Esophagus muscularis mucosa (tissue), 4 donors: ENCODE results near the gene ACSL4. TPM values are rescaled to one million over a fixed set of nuclear protein-coding genes. Genes with fewer than 3 reads are reported as not detected.
A peak's percentile ranks its signal among the peaks of the same experiment; 100 is the strongest.

Experiments
- DNase-seq: peaks from one replicate; pipeline ENCODE4 v3.0.0-alpha.2; 2017; ENCODE audit errors: extremely low spot score
- H3K27ac ChIP-seq, 4 donors: fragments of 200-600 bp; sonication (generic); replicated peaks in 1 of 4; 1 replicate in 3 of 4; 2 replicates in 1 of 4; pipeline ENCODE4 v1.5.1; 2016 to 2019; ENCODE audit warnings: mild to moderate bottlenecking in 1 of 4
- H3K27me3 ChIP-seq, 4 donors: fragments of 200-600 bp; sonication (generic); one replicate each; pipeline versions ENCODE4 v1.5.1 to v1.6.0; 2016 to 2019
- H3K36me3 ChIP-seq, 4 donors: fragments of 200-600 bp; sonication (generic); one replicate each; pipeline ENCODE4 v1.5.1; 2016 to 2019
- H3K4me1 ChIP-seq, 4 donors: fragments of 200-600 bp; sonication (generic); one replicate each; pipeline ENCODE4 v1.5.1; 2016 to 2019
- H3K4me3 ChIP-seq, 4 donors: fragments of 200-600 bp; sonication (generic); 1 replicate in 2 of 4; 2 replicates in 2 of 4; pipeline ENCODE4 v1.5.1; 2016 to 2019; ENCODE audit warnings: mild to moderate bottlenecking in 4 of 4, moderate library complexity in 1 of 4
- H3K9me3 ChIP-seq, 4 donors: fragments of 200-600 bp; sonication (generic); 1 replicate in 3 of 4; 2 replicates in 1 of 4; pipeline ENCODE4 v1.5.1; 2016 to 2019
- EP300 ChIP-seq: sonication (generic); formaldehyde crosslinking; IDR thresholded peaks from one replicate; pipeline ENCODE4 v1.6.1; 2017; ENCODE audit warnings: antibody characterized with exemption
- POLR2A ChIP-seq: fragments of 450-650 bp; IDR thresholded peaks from one replicate; pipeline ENCODE4 v1.6.1; 2017; ENCODE audit warnings: antibody characterized with exemption, moderate library complexity, mild to moderate bottlenecking, low read depth
- POLR2AphosphoS5 ChIP-seq, 2 donors: sonication (generic); formaldehyde crosslinking; IDR thresholded peaks; one replicate each; pipeline ENCODE4 v1.6.1; 2017; ENCODE audit warnings: antibody characterized with exemption in 2 of 2
- WGBS: methylation state at CpG from one replicate; pipeline ENCODE4 v1.1.5; 2018; 5-methylcytosine and 5-hydroxymethylcytosine counted together
- intact Hi-C: fragments of 100-400 bp; cut with DNase I; formaldehyde crosslinking; loops from one replicate; pipeline ENCODE4 v1.15.1; 2023
- total RNA-seq, 4 donors: library from RNA; depleted of rRNA; stranded (reverse); fragments of >200 nt; gene quantifications; one replicate each; pipeline versions ENCODE4 v1.1.0 to v1.2.1, GENCODE V29; 2016
- TF ChIP-seq, protein P1 (sequence below), 3 experiments: fragments of 200-600 bp in 2 of 3; fragments of 450-650 bp in 1 of 3; sonication (generic) in 2 of 3; IDR thresholded peaks; one replicate each; pipeline ENCODE4 v1.5.1; 2017 to 2019; ENCODE audit warnings: antibody characterized with exemption in 3 of 3, mild to moderate bottlenecking in 2 of 3, moderate library complexity in 1 of 3

Gene ACSL4
- total RNA-seq, 4 donors from 2014 or later = 34.9 to 61.5 (median 47.9) TPM

DNA sequence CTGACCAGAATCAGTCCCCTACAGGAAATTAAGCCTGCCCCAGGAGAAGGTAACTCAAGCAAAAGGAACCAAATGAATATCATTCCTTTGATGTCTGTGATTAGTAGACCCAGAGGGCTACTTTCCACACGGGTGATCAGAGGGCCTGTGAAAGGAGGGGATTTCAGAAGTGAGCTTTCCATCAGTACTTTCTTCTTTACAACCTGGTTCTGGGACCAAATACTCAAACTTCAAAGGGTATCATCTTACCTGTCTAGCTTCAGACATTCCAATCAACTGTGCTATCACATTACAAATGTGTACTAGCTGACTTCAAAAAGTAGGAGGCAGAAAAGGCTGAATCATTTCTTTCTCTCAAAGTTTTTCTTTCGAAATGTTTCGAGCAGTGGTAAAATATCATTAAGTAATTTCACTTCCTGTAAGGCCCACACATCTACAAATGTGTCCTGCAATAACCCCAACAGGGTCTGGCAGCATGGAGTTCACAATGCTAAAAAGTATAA is 23.9 kb downstream of the ACSL4 start:
- peaks cover 2 to 27% (median 17%) of the 10 kb centered on the region in 4 donors for H3K4me1 ChIP-seq
- WGBS = 52% methylated on average over 3 of the region's 3 CpGs
- H3K36me3 ChIP-seq = no peaks in the 10 kb centered on the region
- no peaks in the 10 kb centered on the region for H3K9me3 ChIP-seq
- no peaks in the 10 kb centered on the region for H3K27me3 ChIP-seq
- intact Hi-C loops = no loop called here
- TF ChIP-seq POLR2A (no peak), EP300 (no peak), POLR2AphosphoS5 (IDR thresholded peaks at IDR 0.05) (no peak)
- TF ChIP-seq, protein P1, sequence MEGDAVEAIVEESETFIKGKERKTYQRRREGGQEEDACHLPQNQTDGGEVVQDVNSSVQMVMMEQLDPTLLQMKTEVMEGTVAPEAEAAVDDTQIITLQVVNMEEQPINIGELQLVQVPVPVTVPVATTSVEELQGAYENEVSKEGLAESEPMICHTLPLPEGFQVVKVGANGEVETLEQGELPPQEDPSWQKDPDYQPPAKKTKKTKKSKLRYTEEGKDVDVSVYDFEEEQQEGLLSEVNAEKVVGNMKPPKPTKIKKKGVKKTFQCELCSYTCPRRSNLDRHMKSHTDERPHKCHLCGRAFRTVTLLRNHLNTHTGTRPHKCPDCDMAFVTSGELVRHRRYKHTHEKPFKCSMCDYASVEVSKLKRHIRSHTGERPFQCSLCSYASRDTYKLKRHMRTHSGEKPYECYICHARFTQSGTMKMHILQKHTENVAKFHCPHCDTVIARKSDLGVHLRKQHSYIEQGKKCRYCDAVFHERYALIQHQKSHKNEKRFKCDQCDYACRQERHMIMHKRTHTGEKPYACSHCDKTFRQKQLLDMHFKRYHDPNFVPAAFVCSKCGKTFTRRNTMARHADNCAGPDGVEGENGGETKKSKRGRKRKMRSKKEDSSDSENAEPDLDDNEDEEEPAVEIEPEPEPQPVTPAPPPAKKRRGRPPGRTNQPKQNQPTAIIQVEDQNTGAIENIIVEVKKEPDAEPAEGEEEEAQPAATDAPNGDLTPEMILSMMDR (IDR thresholded peaks at IDR 0.05) = no peak
- no peak overlapping the region for H3K4me3 ChIP-seq
- H3K27ac ChIP-seq = peak overlapping the region in 1 of 4 donors; percentile 39
- DNase-seq = no peak

DNA sequence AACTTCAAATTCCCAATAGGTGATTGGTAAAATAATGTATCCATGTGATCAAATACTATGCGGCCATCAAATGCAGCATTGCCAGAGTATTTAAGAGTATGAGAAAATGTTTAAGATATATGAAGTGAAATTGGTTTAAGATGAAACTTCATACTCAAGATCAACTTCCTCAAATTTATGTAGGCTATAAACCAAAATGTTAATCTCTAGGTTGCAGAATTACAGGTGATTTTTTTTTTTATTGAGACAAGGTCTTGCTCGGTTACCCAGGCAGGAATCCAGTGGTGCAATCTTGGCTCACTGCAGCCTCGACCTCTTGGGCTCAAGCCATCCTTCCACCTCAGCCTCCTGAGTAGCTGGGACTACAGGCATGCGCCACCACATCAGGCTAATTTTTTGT is 25.3 kb downstream of the ACSL4 start:
- Histone ChIP-seq H3K27me3 (no peaks in the 10 kb centered on the region), H3K36me3 (no peaks in the 10 kb centered on the region)
- intact Hi-C loops = no loop called here

DNA sequence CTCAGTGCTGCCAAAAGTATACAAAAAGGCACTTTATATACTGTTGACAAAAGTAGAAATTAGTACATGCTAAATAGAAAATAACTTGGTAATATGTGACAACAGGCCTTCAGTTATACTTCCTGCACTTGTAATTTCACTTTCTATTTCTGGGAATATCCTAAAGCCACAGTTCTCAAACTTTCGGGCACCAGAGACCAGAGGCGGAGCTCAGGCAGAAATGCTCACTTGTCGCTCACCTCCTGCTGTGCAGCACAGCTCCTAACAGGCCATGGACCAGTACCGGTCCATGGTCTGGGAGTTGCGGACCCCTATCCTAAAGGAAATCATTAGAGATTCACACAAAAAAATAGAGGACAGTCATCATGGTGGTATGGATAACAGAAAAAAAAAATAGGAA is 25.7 kb downstream of the ACSL4 start:
- Histone ChIP-seq H3K27me3 (no peaks in the 10 kb centered on the region), H3K9me3 (no peaks in the 10 kb centered on the region), H3K4me3 (peak overlapping the region in 2 of 4 donors; percentile 3 to 9), H3K27ac (peak overlapping the region in 1 of 4 donors; percentile 15), H3K4me1 (peaks cover 2 to 22% (median 14%) of the 10 kb centered on the region in 4 donors), H3K36me3 (no peaks in the 10 kb centered on the region)
- intact Hi-C loops = no loop called here
- WGBS = 74% methylated on average over 5 of the region's 5 CpGs
- TF ChIP-seq, protein P1 (IDR thresholded peaks at IDR 0.05) = no peak
- TF ChIP-seq EP300 = no peak
- no peak for TF ChIP-seq POLR2A
- TF ChIP-seq POLR2AphosphoS5 (IDR thresholded peaks at IDR 0.05) = no peak
- no peak for DNase-seq

More for the DNA sequence above, 25.3 kb downstream of the ACSL4 start:
- TF ChIP-seq, protein P1 (IDR thresholded peaks at IDR 0.05) = no peak
- TF ChIP-seq EP300 = no peak
- no peak for TF ChIP-seq POLR2A
- no peak for TF ChIP-seq POLR2AphosphoS5 (IDR thresholded peaks at IDR 0.05)
- Histone ChIP-seq H3K4me1 (peaks cover 2 to 22% (median 14%) of the 10 kb centered on the region in 4 donors), H3K4me3 (peak overlapping the region in 2 of 4 donors; percentile 3 to 9), H3K27ac (peak overlapping the region in 1 of 4 donors; percentile 15), H3K9me3 (no peaks in the 10 kb centered on the region)
- no peak for DNase-seq
- WGBS = 71% methylated on average over 4 of the region's 4 CpGs

DNA sequence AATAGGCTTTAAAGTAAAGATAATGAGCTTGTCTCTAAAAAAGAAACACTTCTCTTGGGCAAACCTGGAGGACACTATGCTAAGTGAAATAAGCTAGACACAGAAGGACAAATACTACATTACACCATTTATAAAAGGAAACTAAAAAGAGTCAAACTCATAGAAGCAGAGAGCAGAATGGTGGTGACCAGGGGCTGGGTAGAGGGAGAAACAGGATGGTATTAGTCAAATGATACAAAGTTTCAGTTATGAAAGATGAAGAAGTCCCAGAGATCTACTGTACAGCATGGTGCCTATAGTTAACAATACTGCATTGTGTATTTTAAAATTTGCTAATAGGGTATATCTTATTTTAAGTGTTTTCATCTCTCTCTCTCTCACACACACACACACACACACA is 28.5 kb downstream of the ACSL4 start:
- no peak overlapping the region for H3K27ac ChIP-seq
- H3K36me3 ChIP-seq = no peaks in the 10 kb centered on the region
- TF ChIP-seq, protein P1 (IDR thresholded peaks at IDR 0.05) = no peak
- TF ChIP-seq POLR2AphosphoS5 (IDR thresholded peaks at IDR 0.05) = no peak
- TF ChIP-seq EP300 = no peak
- TF ChIP-seq POLR2A = no peak
- no peaks in the 10 kb centered on the region for H3K9me3 ChIP-seq
- H3K27me3 ChIP-seq = no peaks in the 10 kb centered on the region
- intact Hi-C loops = no loop called here
- H3K4me1 ChIP-seq = peaks cover 0 to 20% (median 11%) of the 10 kb centered on the region in 4 donors
- no peak for DNase-seq
- H3K4me3 ChIP-seq = no peak overlapping the region

DNA sequence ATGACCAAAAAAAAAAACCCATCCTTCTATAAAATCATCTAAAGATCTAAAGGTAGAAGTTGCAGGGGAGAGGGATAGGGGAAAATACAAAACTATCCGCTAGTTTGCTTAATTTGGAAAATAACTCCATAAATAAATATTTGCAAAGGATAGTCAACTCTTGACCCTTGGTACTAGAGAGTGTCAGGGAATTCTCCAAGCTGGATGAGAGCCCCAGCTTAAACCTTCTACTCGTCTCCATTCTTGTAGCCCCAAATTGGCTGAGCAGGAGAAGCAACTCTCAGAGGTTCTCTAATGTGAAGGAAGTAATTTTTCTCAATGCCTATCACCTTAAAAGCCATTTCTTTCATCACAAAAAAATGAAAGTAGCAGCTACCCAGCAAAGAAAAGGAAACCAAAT is 35.2 kb downstream of the ACSL4 start:
- no peak for DNase-seq
- Histone ChIP-seq H3K4me3 (no peak overlapping the region), H3K4me1 (no peaks in the 10 kb centered on the region), H3K27me3 (no peaks in the 10 kb centered on the region), H3K27ac (no peak overlapping the region), H3K36me3 (no peaks in the 10 kb centered on the region), H3K9me3 (no peaks in the 10 kb centered on the region)
- 69% methylated on average over 2 of the region's 2 CpGs for WGBS
- TF ChIP-seq POLR2A (no peak), EP300 (no peak), POLR2AphosphoS5 (IDR thresholded peaks at IDR 0.05) (no peak)
- TF ChIP-seq, protein P1 (IDR thresholded peaks at IDR 0.05) = no peak
- intact Hi-C loops = no loop called here
